Hippocampal formation (tissue), 2 donors: Measurements from ENCODE around the gene FASTKD2.

Experiments
- DNase-seq, 2 donors: peaks; one replicate each; lab custom pipeline; 2025; lab: John Stamatoyannopoulos, UW

FASTKD2 gene

DNA sequence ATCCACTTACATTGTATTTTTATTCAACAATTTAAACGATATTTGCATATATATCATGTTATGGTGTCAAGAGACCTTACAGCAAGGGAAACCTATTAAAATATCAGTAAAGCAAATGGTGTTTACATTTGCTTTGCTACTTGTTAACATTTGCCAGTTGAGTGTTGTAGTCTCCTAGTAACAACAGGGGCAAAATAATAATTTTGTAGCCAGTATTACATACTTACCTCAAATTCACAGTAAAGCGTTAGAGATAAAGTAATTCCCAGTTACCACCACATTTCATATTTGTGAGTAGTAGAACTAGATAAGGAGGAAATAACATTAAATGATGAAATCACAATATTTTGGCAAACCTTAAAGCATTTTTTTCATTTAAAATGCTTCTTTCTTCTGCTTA is 71.3 kb downstream of the FASTKD2 start:
- no peak for DNase-seq

DNA sequence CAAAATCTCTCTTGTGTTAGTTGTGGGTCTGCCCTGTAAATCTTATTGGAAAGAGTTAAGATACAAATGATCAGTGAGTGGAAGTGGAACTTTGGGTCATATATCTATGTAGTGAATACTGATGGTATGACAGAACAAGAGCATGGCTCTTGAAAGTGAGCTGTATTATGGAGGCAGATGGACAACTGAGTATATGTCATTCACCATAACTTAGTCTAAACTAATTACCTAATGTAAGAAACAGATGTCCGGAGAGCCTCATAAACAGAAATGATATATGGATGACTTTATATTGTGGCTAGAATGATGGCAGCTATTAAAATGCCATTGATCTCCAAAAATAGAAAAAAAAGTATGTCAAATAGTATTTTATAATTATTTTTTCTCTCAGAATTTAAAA is 72.4 kb downstream of the FASTKD2 start:
- no peak for DNase-seq

DNA sequence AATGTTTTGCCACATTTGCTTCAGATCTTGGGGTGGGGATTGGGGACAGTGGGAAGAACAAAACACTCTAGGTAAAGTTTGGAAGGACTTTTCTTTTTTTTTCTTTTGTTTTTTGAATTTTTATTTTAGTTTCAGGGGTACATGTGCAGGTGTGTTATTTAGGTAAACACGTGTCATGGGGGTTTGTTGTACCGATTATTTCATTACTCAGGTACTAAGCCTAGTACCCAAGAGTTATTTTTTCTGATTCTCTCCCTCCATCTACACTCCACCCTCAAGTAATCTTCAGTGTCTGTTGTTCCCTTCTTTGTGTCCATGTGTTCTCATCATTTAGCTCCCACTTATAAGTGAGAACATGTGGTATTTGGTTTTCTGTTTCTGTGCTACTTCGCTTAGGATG is 73.3 kb downstream of the FASTKD2 start:
- DNase-seq: no peak

DNA sequence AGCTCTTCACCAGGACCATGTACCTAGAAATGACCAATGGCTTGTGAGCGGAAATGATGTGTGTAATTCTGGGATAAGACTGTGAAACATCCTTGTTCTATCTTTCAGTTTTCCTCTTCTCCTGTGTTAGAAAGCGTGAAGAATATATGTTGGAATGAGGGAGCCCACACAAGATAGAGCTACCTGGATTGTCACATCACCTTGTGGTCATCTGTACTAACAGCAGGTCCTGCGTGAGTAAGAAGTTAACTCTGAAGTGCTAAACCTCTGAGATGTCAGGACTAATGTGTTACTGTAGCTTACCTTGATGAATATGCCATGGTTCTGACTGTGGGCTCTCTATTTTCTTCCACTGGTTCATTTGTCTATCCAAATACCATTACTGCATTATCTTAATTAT is 75.6 kb downstream of the FASTKD2 start:
- no peak for DNase-seq
